Globus pallidus (tissue), 1 donor: Measurements from ENCODE around the gene SEC14L5.
"Not testable (repeated sequence)": the region's sequence is repeated elsewhere in the genome, so short reads cannot be mapped to it uniquely, and the experiment has no call there.

Experiments
- DNase-seq: peaks from one replicate; pipeline ENCODE4 v3.0.0-alpha.2; 2015; ENCODE audit warnings: low spot score

SEC14L5 gene

GRCh38 chr16:4951583-4951982 is 6.5 kb upstream of the SEC14L5 start:
- DNase-seq, result not testable (repeated sequence)

GRCh38 chr16:4954714-4955113 is 3.4 kb upstream of the SEC14L5 start:
- DNase-seq, result no peak

GRCh38 chr16:4957420-4957719 is 760 bp upstream of the SEC14L5 start:
- no peak for DNase-seq

- no peak for DNase-seq
Observed at GRCh38 chr16:4958510-4959438, 644 bp downstream of the SEC14L5 start.

GRCh38 chr16:4960579-4960978 is 2.4 kb downstream of the SEC14L5 start:
- no peak for DNase-seq

- peak; percentile 98 for DNase-seq
Observed at GRCh38 chr16:4962716-4963115, 4.6 kb downstream of the SEC14L5 start.

- DNase-seq, result not testable (repeated sequence)
Observed at GRCh38 chr16:4963527-4963926, 5.4 kb downstream of the SEC14L5 start.

- DNase-seq, result no peak
Observed at GRCh38 chr16:4966736-4967453, 8.8 kb downstream of the SEC14L5 start.

- DNase-seq, result not testable (repeated sequence)
Observed at GRCh38 chr16:4968278-4968677, 10.1 kb downstream of the SEC14L5 start.

- no peak for DNase-seq
Observed at GRCh38 chr16:4968879-4969483, 10.9 kb downstream of the SEC14L5 start.

- no peak for DNase-seq
Observed at GRCh38 chr16:4970010-4970409, 11.9 kb downstream of the SEC14L5 start.

GRCh38 chr16:4972938-4973587 is 14.9 kb downstream of the SEC14L5 start:
- peak; percentile 95 for DNase-seq

GRCh38 chr16:4976079-4976478 is 17.9 kb downstream of the SEC14L5 start:
- DNase-seq, result no peak

- no peak for DNase-seq
Observed at GRCh38 chr16:4976611-4977145, 18.5 kb downstream of the SEC14L5 start.

- DNase-seq, result no peak
Observed at GRCh38 chr16:4979164-4979563, 21.0 kb downstream of the SEC14L5 start.

- no peak for DNase-seq
Observed at GRCh38 chr16:4979736-4980660, 21.9 kb downstream of the SEC14L5 start.

- DNase-seq, result no peak
Observed at GRCh38 chr16:4980691-4981090, 22.6 kb downstream of the SEC14L5 start.

GRCh38 chr16:4981473-4981872 is 23.3 kb downstream of the SEC14L5 start:
- peak; percentile 70 for DNase-seq

GRCh38 chr16:4982056-4982867 is 24.1 kb downstream of the SEC14L5 start:
- no peak for DNase-seq
